DMS 273 (cell line): ENCODE measurements around the gene MYL11.
A peak's percentile ranks its signal among the peaks of the same experiment; 100 is the strongest.
"Not testable (repeated sequence)": the region's sequence is repeated elsewhere in the genome, so short reads cannot be mapped to it uniquely, and the experiment has no call there.

ENCODE experiments used
- DNase-seq: peaks from one replicate; lab custom pipeline; 2025; ENCODE audit not compliant: unreplicated experiment; lab: John Stamatoyannopoulos, UW

MYL11 gene

DNA sequence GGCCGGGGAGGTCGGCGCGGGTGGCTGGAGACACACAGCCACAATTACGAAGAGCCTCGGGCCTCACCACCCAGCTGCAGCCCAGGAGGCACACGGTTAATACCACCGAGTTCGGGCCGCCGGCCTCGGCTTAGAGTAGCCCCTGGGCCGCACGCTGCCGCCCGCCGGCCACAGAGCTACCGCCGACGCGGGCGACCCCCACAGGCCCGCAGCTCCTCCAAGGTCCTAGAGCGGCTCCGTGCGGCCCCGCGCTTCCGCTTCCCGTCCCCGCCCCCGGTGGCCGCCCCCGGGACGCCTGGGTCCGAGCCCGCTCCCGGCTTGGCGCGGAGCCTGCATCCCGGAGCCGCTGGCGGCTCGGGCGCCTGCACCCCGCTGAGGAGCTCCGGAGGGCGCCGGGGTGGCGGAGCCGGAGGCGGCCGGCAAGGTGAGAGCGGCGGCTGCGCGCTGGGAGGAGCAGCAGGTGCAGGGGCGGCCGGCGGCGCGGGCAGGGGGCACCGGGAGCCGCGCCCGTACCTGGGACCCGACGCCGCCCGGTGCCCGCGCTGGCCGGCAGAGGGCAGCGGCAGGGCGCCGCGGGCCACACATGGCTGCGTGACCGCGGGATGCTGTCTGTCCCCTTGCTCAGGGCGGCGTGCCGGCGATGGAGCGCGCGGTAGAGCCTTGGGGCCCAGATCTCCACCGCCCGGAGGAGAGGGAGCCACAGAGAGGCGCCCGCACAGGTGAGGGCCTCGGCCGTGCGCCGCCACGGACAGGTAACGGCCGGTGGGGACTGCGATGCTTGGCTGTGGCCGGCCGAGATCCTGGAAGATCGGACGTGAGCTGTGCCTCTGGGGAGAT lies 20.8 kb downstream of the MYL11 start, which contains the start of gene ZNF48:
ZNF48 (plus strand) TSS at position 266 of the 837 bp plus-strand sequence; CDS start at position 641, 375 bp downstream.
- DNase-seq = peak; percentile 94

DNA sequence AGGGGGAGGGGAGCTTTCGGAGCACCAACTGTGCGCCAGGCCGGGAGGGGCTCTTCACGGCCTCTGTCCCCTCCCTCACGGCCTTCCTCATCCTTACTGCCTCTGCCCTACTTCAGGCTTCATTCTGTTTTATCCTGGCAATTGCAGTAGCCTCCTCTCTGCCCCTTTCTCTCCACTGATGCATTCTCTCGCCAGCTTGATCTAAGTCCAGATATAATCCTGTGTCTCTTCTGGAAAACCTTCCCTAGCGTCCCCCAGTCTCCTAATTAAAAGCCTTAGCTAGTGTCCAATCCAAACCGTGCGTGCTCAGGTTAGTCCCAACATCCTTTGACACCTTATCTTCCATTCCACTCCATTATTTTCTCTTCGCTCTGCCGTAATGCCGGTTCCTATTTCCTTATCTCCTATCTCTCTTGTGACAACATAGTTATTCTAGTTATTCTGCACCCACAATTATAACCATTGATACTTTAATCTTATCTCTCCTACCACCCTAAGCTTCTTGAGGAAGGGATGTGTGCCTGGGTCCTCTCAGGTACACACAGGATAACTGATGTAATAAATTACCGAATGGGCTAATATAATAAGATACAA lies 21.5 kb downstream of the MYL11 start:
- peak; percentile 78 for DNase-seq

DNA sequence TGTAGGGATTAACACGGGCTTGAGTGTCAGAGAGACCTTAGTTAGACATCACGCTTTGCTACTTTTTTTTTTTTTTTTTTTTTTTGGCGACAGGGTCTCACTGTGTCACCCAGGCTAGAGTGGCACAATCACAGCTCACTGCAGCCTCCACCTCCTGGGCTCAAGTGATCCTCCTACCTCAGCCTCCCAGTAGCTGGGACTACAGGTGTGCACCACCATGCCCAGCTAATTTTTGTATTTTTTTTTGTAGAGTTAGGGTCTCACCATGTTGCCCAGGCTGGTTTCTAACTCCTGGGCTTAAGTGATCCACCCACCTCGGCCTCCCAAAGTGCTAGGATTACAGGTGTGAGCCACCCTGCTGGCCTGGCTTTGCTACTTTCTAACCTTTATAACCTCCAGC lies 22.0 kb downstream of the MYL11 start:
- DNase-seq = not testable (repeated sequence)

DNA sequence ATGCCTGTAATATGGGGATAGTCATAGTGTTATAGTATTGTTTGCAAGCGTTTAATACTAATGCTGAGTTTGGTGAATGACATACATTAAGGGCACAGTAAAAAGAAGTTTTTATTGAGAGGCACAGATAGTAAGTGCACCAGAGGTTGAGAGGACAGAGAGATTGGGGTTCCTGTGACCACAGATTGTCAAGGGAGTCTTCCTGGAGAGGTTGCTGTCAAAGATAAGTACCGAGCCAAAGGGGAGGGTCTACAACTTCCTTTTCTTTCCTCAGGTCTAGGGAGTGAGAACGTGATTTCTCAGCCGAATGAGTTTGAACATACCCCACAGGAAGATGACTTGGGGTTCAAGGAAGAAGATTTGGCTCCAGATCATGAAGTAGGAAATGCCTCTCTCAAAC lies 22.5 kb downstream of the MYL11 start:
- DNase-seq = no peak

DNA sequence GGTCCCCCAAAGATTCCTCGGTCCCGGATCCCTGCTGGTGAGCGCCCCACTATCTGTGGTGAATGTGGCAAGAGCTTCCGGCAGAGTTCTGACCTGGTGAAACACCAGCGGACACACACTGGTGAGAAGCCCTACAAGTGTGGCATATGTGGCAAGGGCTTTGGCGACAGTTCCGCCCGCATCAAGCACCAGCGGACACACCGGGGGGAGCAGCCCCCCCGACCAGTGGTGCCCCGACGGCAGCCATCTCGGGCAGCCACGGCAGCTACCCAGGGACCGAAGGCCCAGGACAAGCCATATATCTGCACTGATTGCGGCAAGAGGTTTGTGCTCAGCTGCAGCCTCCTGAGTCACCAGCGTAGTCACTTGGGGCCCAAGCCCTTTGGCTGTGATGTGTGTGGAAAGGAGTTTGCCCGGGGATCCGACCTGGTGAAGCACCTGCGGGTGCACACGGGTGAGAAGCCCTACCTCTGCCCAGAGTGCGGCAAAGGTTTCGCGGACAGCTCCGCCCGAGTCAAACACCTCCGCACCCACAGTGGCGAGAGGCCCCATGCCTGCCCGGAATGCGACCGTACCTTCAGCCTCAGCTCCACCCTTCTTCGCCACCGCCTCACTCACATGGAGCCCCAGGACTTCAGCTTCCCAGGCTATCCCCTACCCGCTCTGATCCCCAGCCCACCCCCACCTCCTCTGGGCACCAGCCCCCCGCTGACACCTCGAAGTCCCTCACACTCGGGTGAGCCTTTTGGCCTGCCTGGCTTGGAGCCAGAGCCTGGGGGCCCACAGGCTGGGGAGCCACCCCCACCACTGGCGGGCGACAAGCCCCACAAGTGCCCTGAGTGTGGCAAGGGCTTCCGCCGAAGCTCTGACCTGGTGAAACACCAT lies 23.4 kb downstream of the MYL11 start:
- DNase-seq = no peak

DNA sequence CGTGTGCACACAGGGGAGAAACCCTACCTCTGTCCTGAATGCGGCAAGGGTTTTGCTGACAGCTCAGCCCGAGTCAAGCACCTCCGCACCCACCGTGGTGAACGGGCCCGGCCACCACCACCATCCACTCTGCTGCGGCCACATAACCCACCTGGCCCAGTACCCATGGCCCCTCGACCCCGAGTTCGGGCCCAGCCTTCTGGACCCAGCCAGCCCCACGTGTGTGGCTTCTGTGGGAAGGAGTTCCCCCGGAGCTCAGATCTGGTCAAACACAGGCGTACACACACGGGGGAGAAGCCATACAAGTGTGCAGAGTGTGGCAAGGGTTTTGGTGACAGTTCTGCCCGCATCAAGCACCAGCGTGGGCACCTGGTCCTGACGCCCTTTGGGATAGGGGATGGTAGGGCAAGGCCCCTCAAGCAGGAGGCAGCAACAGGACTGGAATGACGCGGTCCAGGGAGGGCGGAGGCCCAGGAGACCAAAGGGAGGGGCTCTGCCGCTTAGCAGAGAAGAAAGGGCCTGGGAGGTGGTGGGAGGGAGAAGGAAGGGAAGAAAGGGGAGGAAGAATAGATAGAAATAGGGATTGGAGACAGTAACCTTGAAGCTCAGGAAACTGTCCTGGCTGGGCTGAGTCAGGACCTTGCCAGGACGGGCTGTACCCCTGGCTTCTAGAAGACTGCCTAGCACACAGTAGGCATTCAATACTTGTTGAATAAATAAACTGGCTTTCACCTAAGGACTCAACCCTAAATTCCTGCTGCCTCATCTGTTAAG lies 24.2 kb downstream of the MYL11 start:
- no peak for DNase-seq

DNA sequence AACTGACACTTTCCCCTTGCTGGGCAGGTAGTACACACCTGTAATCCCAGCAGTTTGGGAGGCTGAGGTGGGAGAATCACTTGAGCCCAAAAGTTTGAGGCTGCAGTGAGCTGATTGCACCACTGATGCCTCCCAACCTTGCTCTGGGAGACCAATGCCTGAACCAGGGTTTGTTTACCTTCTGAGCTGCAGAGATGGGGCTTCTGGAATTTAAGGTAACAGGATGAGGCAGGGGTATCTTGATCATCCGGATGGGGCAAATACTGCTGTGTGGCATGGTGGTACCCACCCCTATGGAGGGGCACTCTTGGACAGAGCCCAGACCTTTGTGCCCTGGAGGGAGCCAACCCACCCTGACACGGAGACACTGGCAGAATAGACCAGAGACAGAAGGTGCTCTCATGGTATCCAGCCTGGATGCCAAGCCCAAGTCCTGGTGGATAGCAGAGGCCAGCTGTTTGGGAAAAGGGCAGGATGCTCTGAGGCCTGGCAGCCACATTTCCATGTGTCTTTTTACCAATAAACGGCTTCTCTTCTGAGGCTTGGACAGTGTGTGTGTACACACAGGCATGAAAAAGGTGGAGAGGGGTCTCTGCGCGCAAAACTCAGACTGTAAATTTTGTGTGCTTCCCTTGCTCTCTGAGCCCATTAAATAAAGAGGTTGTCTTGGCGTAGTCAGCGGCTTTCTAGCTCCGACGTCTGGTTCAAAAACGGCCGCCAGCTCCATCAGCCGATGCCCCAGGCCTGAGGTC lies 25.0 kb downstream of the MYL11 start:
- DNase-seq = peak; percentile 75

DNA sequence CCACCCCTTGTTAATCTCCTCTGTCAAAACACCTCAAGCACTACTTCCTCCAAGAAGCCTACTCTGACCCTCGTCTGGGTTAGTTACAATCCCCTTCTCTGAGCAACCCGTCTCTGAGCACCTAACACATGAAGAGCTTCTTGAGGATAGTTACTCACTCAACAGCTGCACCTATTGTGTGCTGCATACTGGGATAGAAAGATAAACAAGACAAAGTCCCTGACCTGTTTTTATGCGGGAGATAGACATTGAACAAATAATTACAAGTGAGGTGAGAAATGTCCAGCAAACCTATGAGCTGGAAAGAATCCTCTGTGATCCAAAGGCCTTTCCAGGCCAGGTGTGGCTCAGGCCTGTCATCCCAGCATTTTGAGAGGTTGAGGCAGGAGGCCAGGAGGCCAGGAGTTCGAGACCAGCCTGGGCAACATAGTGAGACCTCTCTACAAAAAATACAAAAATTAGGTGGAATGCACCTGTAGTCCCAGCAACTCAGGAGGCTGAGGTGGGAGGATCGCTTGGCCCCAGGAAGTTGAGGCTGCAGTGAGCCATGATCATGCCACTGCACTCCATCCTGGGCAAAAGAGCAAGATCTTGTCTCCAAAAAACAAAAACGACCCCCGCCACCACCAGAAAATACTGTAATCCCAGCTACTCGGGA lies 27.3 kb downstream of the MYL11 start:
- DNase-seq = no peak

DNA sequence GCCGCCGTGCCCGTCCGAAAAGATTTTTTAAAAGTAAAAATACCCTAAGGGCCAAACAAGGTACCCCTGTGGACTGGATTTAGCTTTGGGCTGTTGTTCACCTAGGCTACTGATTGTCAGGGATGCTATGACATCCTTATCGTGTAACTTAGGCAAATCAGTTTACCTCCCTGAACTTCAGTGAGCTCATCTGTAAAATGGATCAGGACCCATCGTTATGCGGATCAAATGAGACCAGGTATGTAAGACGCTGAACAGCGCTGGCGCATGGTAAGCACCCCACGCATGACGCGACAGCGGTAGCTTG lies 32.1 kb downstream of the MYL11 start:
- no peak for DNase-seq

DNA sequence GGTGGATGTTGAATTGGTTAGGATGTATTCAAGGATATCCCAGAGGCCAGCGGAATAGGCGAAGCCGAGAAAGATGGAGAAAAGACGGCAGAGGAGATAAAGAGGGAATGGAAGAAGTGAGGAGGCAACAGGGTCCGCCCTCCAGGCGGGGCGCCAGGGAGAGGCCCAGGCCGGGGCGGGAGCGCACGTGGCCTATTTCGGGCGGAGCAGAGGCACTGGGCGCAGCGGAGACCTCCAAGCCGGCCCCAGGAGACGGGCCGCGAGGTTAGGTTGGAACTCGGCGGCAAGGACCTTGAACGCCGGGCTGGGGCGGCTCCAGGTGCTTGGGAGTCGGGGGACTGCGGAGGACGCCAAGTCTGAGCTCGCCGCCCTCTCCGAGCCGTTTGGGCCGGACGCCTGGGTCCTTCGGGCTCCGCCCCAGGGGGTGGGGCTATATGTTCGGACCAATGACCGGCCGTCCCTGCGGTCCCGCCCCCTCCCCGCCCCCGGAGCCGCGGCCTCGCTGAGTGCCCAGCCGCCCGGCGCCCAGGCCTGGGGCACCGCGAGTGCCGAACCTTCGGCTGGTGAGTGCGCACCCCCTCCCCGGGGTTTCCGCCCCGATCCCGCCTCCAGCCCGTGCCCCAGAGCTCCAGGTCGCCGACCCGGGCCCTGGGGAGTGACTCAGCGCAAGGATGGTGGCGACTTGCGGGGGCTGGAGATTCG lies 32.7 kb downstream of the MYL11 start, which contains the start of gene ZNF771:
ZNF771 (plus strand) TSS at position 505 of the 702 bp plus-strand sequence. CDS start 448 bp downstream, outside the sequence.
- DNase-seq = peak; percentile 97

DNA sequence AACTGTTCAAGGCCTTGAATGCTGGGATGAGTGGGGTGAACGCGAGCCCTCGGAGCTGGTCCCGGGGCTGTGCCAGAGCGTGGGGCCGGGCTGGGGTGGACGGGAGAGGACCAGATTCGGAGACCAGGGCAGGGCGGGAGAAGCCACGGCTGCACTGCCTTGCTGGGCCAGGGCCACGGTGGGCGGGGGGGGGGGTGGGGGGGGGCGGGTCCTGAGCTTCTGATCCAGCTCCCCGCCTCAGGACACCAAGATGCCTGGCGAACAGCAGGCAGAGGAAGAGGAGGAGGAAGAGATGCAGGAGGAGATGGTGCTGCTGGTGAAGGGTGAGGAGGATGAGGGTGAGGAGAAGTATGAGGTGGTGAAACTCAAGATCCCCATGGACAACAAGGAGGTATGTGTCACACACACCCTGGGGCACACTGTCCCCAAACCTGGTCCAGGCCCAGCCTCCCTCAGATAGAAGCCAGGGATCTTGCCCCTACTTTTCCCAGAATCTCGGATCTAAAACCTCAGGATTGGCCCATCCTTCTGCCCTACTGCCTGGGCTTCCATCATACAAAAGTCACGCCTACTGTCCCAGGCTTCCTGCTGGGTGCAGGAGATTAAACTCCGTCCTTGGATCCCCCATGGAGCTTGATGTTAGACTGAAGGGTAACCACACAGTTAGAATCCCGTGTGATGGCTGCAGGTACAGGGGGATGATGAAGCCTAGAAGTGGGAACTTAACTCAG lies 33.4 kb downstream of the MYL11 start:
- DNase-seq = peak; percentile 73

DNA sequence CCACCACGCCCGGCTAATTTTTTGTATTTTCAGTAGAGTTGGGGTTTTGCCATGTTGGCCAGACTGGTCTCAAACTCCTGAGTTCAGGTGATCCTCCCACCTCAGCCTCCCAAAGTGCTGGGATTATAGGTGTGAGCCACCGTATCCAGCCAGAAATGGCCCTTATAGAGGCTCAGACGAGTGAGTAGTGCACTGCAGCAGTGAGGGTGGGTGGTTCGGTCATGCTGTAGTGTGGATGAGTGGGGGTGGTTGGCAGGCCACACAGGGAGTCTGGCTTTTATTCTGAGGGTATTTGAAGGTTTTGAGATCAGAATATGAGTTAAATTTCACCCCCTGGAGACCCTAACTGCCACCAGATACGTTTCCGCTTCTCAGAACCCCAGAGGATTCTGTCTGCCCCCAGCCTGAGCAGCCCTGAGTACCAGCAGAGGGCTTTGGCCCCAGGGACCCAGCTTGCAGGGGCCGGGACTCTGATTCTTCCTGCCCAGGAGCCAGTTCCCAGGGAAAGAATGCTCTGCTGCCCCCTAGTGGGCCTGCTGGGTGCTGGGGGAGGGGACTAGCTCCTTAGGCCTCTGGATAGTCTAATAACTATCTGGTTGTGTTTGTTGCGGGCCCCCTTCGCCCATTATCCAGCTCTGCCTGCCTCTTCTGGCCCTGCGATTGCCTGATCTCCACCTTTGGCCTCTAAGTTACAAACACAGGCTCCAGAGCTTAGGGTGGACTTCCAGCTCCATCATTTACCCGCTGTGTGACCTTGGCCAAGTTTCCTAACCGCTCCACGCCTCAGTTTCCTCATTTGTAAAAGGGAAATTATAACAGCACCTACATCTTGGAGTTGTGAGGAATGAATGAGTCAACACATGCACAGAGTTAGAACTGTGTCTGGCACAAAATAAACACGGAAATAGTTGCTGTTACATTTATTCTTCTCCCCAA lies 34.8 kb downstream of the MYL11 start:
- peak; percentile 96 for DNase-seq

DNA sequence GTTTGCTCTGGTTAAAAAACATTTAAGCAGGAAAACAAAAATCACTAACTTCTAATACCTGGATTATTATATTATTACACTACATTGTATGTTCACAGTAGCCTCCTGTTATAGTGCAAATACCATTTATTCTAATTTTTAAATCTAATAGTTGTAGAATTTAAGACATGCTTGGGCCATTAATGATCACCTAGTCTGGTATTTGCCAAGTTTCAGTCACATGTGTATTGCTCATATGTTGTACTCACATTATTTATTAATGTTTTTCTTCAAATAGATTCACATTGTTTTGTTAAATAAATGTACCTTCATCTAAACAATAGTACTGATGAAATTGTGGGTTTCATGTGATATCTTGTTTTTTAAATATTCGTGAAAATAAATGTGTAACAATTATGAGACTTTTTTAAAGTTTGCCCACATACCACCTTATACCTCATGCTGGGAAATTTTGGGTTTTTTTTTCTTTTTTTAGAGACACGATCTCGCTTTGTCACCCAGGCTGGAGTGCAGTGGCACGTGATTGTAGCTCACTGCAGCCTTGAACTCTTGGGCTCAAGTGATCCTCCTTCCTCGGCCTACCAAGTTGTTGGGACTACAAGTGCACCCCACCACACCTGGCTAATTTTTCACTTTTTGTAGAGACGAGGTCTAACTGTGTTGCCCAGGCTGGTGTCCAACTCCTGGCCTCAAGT lies 38.7 kb downstream of the MYL11 start:
- no peak for DNase-seq

DNA sequence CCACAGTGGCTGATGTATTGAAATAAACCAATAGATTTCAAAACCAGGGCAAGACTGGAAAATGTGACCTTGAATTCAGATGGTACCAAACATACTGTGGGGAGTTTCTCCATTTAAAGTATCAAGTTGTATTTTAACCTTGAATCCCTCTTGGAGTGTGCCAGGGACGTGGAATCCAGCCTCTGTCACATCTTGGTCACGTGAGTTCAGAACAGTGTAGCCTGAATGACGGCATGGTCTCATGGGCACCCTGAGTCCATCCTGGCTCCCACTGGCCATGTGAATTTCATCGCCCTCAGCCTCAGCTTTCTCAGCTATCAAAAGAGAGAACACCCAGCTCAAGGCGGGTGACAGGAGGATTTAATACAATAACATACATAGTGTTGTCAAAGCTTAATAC lies 39.6 kb downstream of the MYL11 start:
- no peak for DNase-seq

DNA sequence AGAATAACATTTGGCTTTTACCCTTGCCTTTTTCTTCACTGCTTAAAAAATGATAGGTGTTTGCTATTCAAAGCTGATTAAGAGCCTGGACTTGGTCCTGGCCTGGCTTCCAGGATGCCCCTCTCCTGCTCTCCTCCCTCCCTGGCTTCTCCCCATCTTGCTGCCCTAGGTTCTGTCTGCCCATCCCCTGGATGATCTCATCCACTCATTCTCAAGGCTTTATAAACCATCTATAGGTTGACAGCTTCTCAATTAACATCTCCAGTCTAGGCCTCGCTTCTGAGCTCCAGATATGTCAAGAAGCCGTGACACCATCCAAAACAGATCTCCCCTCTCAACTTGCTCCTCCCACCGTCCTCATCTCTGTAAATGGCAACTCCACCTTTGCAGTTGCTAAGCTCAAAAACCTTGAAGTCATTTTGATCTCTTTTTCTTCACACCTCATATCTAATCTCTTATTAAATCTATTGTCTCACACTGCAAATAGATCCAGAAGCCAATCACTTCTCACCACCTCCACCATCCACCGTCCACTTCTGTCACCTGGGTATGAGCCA lies 41.5 kb downstream of the MYL11 start:
- DNase-seq = no peak
